Loucy (cell line): Measurements from ENCODE around the gene MOV10L1.
A peak's percentile ranks its signal among the peaks of the same experiment; 100 is the strongest.

Experiments used
- H2AFZ ChIP-seq: fragments of 200-600 bp; sonication (generic); 2 replicates; pipeline ENCODE4 v1.6.0; 2016; ENCODE audit warnings: antibody characterized with exemption, mild to moderate bottlenecking, low read length, moderate library complexity
- H3F3A ChIP-seq: fragments of 200-600 bp; 2 replicates; pipeline ENCODE4 v1.6.0; 2016; ENCODE audit warnings: antibody characterized with exemption, low read depth, mild to moderate bottlenecking
- H3K27me3 ChIP-seq: fragments of 200-600 bp; sonication (generic); 2 replicates; pipeline ENCODE4 v1.6.1; 2014; ENCODE audit warnings: low read length, mild to moderate bottlenecking; ENCODE audit not compliant: insufficient read depth, poor library complexity, severe bottlenecking
- H3K36me3 ChIP-seq: fragments of 200-600 bp; sonication (generic); 2 replicates; pipeline ENCODE4 v1.6.1; 2016; ENCODE audit warnings: low read length; ENCODE audit not compliant: insufficient read depth
- H3K4me1 ChIP-seq: fragments of 200-600 bp; sonication (generic); 2 replicates; pipeline ENCODE4 v1.5.1; 2014; ENCODE audit warnings: low read length, mild to moderate bottlenecking; ENCODE audit not compliant: insufficient read depth, poor library complexity, severe bottlenecking
- H3K4me2 ChIP-seq: fragments of 200-600 bp; sonication (generic); 2 replicates; pipeline ENCODE4 v1.6.0; 2014; ENCODE audit warnings: antibody characterized with exemption, low read length, low read depth, mild to moderate bottlenecking; ENCODE audit not compliant: poor library complexity, severe bottlenecking
- H3K4me3 ChIP-seq: fragments of 200-600 bp; sonication (generic); 2 replicates; pipeline ENCODE4 v1.5.1; 2014; ENCODE audit warnings: low read length, mild to moderate bottlenecking, mixed read lengths; ENCODE audit not compliant: poor library complexity, severe bottlenecking
- H3K79me2 ChIP-seq: fragments of 200-600 bp; sonication (generic); 2 replicates; pipeline ENCODE4 v1.6.1; 2014; ENCODE audit warnings: low read length; ENCODE audit not compliant: insufficient read depth
- H3K9ac ChIP-seq: fragments of 200-600 bp; sonication (generic); 2 replicates; pipeline ENCODE4 v1.6.0; 2014; ENCODE audit warnings: mild to moderate bottlenecking, low read depth, low read length, moderate library complexity; ENCODE audit not compliant: poor library complexity, severe bottlenecking
- H3K9me2 ChIP-seq: fragments of 200-600 bp; sonication (generic); replicated peaks from 2 replicates; pipeline ENCODE4 v1.6.1; 2016; ENCODE audit warnings: low read depth, low read length, mixed read lengths
- H3K9me3 ChIP-seq: fragments of 200-600 bp; sonication (generic); 2 replicates; pipeline ENCODE4 v1.6.1; 2014; ENCODE audit warnings: mild to moderate bottlenecking, antibody characterized with exemption, low read length, low read depth; ENCODE audit not compliant: insufficient read depth
- H4K20me1 ChIP-seq: fragments of 200-600 bp; sonication (generic); 2 replicates; pipeline ENCODE4 v1.6.0; 2014; ENCODE audit warnings: antibody characterized with exemption, low read length, mild to moderate bottlenecking; ENCODE audit not compliant: insufficient read depth, poor library complexity, severe bottlenecking
- EZH2phosphoT487 ChIP-seq: fragments of 200-600 bp; IDR thresholded peaks from 2 replicates; pipeline ENCODE4 v1.6.1; 2018; ENCODE audit warnings: antibody characterized with exemption, mild to moderate bottlenecking, moderate library complexity, borderline replicate concordance
- TF ChIP-seq, protein P1 (sequence below): fragments of 200-600 bp; sonication (generic); conservative IDR thresholded peaks from 2 replicates; pipeline ENCODE4 v1.5.1; 2014; ENCODE audit warnings: mild to moderate bottlenecking, antibody characterized with exemption, low read length

The MOV10L1 gene

DNA sequence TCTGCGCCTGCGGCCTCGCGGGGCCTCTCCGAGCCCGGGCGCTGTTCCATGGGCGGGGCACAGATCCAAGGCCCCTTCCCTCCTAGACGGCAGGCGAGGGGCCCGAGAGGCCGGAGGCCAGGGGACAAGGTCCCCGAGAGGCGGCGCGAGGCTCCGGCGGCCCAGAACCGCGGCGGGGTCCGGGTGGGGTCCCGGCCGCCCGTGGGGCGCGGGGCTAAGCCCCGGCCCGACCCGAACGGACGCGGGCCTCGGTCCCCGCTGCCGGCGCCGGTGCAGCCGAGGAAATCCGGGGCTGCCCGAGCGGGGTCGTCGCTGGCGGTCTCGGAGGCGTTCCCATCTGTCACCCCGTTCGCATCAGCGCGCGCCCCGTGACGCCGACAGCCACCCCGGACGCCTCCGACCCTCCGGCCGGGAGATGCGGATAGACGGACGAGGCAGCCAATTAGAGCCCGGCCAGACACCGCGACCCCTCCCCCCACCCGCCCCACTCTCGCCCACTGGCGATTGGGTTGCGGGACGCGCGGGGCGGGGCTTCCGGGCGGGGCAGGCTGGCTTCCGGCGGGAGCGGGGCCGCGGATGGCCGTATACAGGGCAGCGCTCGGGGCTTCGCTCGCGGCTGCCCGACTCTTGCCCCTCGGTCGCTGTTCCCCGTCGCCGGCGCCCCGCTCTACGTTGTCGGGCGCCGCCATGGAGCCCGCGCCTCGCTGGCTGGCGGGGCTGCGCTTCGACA, 110.8 kb downstream of the MOV10L1 start, which contains the start of gene SELENOO:
Gene SELENOO (plus strand): TSS at position 551 of the 730 bp plus-strand sequence. CDS start 26 bp downstream, at position 577.
- H3K9me3 ChIP-seq = no peaks in the 10 kb centered on the region
- H2AFZ ChIP-seq = peak within 1 kb of the TSS; percentile 67; the same call in 1 of the 2 replicates
- no peaks in the 10 kb centered on the region for H3K9me2 ChIP-seq
- H3K4me2 ChIP-seq = peak within 1 kb of the TSS; percentile 98
- no peaks in the 10 kb centered on the region for H3F3A ChIP-seq
- peaks cover 19% of the 10 kb centered on the region for H4K20me1 ChIP-seq
- no peaks in the 10 kb centered on the region for H3K27me3 ChIP-seq
- H3K79me2 ChIP-seq = peaks cover 22% of the 10 kb centered on the region
- peaks cover 10% of the 10 kb centered on the region for H3K4me1 ChIP-seq
- H3K36me3 ChIP-seq = peaks cover 7% of the 10 kb centered on the region; the same call in 1 of the 2 replicates
- TF ChIP-seq, protein P1, sequence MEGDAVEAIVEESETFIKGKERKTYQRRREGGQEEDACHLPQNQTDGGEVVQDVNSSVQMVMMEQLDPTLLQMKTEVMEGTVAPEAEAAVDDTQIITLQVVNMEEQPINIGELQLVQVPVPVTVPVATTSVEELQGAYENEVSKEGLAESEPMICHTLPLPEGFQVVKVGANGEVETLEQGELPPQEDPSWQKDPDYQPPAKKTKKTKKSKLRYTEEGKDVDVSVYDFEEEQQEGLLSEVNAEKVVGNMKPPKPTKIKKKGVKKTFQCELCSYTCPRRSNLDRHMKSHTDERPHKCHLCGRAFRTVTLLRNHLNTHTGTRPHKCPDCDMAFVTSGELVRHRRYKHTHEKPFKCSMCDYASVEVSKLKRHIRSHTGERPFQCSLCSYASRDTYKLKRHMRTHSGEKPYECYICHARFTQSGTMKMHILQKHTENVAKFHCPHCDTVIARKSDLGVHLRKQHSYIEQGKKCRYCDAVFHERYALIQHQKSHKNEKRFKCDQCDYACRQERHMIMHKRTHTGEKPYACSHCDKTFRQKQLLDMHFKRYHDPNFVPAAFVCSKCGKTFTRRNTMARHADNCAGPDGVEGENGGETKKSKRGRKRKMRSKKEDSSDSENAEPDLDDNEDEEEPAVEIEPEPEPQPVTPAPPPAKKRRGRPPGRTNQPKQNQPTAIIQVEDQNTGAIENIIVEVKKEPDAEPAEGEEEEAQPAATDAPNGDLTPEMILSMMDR = no peak
- no peak for TF ChIP-seq EZH2phosphoT487
- H3K4me3 ChIP-seq = peak within 1 kb of the TSS; percentile 84
- H3K9ac ChIP-seq = peak within 1 kb of the TSS; percentile 75

DNA sequence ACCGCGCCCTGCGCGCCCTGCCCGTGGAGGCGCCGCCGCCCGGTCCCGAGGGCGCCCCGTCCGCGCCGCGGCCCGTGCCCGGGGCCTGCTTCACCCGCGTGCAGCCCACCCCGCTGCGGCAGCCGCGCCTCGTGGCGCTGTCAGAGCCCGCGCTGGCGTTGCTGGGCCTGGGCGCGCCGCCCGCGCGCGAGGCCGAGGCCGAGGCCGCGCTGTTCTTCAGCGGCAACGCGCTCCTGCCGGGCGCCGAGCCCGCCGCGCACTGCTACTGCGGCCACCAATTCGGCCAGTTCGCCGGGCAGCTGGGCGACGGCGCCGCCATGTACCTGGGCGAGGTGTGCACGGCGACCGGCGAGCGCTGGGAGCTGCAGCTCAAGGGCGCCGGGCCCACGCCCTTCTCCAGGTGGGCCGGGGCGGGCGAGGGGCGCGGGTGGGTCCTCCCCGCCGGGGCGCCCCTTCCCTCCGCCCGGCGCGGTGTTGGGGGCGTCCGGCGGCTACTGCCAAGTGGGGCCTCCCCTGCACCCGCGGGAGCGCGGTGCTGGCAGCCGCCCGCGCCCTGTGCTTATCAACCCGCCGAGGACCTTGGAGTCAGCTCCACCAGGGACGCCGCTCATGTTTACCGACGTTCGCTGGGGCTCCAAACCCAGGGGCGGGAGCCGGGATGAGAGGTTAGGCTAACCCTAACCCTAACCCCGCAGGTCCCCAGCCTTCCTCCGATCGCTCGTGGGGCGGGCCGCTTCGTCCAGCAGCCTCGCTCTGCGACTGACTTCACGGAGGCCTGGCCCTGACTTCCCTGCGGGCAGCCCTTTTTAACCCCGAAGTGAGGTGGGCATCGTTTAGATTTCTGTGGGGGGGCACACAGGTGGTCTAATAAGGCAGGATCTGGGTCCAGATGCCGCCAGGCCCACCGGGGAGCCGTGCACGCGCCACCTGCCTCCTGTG, 111.7 kb downstream of the MOV10L1 start:
- H3K36me3 ChIP-seq = peaks cover 1% of the 10 kb centered on the region; the same call in 1 of the 2 replicates
- H3K4me1 ChIP-seq = peaks cover 15% of the 10 kb centered on the region
- H3K79me2 ChIP-seq = peaks cover 22% of the 10 kb centered on the region
- H3K9ac ChIP-seq = peak overlapping the region; percentile 75
- peak overlapping the region; percentile 84 for H3K4me3 ChIP-seq
- TF ChIP-seq, protein P1 = no peak
- TF ChIP-seq EZH2phosphoT487 = no peak
- H3K9me2 ChIP-seq = no peaks in the 10 kb centered on the region
- H3F3A ChIP-seq = no peaks in the 10 kb centered on the region
- no peaks in the 10 kb centered on the region for H3K27me3 ChIP-seq
- peaks cover 19% of the 10 kb centered on the region for H4K20me1 ChIP-seq
- peak overlapping the region; percentile 98 for H3K4me2 ChIP-seq
- H3K9me3 ChIP-seq = no peaks in the 10 kb centered on the region
- H2AFZ ChIP-seq = no peak overlapping the region; the same call in 1 of the 2 replicates

DNA sequence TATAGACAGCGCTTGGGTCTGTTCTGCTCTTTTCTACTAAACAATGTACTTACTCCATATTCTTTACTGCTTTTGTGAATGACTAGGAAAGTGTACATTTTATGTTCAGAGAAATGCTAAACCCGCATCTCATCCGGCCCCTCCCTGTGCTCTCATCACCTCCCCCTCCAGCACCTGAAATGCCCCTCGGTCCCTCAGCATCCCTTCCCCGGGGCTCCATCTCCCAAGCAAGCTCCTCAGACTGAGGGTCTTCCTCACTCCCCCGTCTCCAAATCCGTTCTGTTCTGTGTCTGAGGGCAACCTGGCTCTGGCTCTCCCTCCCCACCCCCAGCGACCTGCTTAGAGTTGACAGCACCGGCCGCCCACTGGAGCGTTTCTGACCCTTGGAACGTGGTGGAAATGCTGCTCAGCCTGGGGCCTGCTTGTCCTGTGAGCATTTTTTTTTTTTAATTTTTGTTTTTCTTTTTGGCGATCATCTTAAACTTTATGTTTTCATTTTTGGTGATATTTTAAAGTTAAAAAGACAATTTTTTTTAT, 112.4 kb downstream of the MOV10L1 start:
- Histone ChIP-seq H3K9ac (peak overlapping the region; percentile 75), H3K27me3 (no peaks in the 10 kb centered on the region), H3K9me3 (no peaks in the 10 kb centered on the region), H3K4me3 (peak overlapping the region; percentile 84), H3K36me3 (no peaks in the 10 kb centered on the region; the same call in 1 of the 2 replicates), H3K9me2 (no peaks in the 10 kb centered on the region), H3K4me1 (peaks cover 22% of the 10 kb centered on the region), H4K20me1 (peaks cover 19% of the 10 kb centered on the region), H3K79me2 (peaks cover 22% of the 10 kb centered on the region), H3F3A (no peaks in the 10 kb centered on the region), H2AFZ (no peak overlapping the region), H3K4me2 (peak overlapping the region; percentile 98)
- TF ChIP-seq, protein P1 = no peak
